HS-27A (cell line): ENCODE data around the gene SMIM9.

Experiments
- DNase-seq: peaks from one replicate; pipeline ENCODE4 v3.0.0-alpha.2; 2012; ENCODE audit warnings: low read depth, missing footprints

Gene SMIM9

GRCh38 chrX:154780968-154781367, 53.5 kb downstream of the SMIM9 start:
- no peak for DNase-seq

GRCh38 chrX:154779261-154779660, 55.2 kb downstream of the SMIM9 start:
- no peak for DNase-seq

- no peak for DNase-seq
These were observed 57.7 kb downstream of the SMIM9 start for GRCh38 chrX:154776753-154777152.

- no peak for DNase-seq
These were observed 58.8 kb downstream of the SMIM9 start for GRCh38 chrX:154775419-154776349.

- no peak for DNase-seq
These were observed 59.8 kb downstream of the SMIM9 start for GRCh38 chrX:154774622-154775021.
